ENCODE data around the gene RAB11A. TPM values are rescaled to one million over a fixed set of nuclear protein-coding genes. Genes with fewer than 3 reads are reported as not detected.

RAB11A gene
- polyA plus RNA-seq, 1 of the 3 experiments (the other 2 are of a cell fraction) = 352 TPM

GRCh38 chr15:65907661-65908060 is 38.4 kb downstream of the RAB11A start:
- no peak for TF ChIP-seq PBX3 (IDR thresholded peaks at IDR 0.05)
- no peak overlapping the region for H3K27ac ChIP-seq (ENCODE audit: low read depth in 2 of 2, low read length in 1 of 2)
- no peaks in the 10 kb centered on the region; a peak in 1 of 4 replicates for H3K4me1 ChIP-seq (ENCODE audit: control insufficient read depth in 1 of 2, insufficient read depth in 2 of 2, low read depth in 1 of 2, low read length in 1 of 2)
- H3K36me3 ChIP-seq (replicated peaks in 1 of 2; ENCODE audit: control insufficient read depth in 1 of 2, insufficient read depth in 2 of 2, low read length in 1 of 2) = peaks cover 13 to 54% of the 10 kb centered on the region in 2 experiments
- H3K9me3 ChIP-seq = no peaks in the 10 kb centered on the region
- H3K4me2 ChIP-seq = no peak overlapping the region
- POLR2A ChIA-PET = no interaction called here
- no peaks in the 10 kb centered on the region for H3K9me2 ChIP-seq
- no peaks in the 10 kb centered on the region for H3K79me2 ChIP-seq (ENCODE audit: insufficient read depth)
- no peak for DNase-seq
- H3K27me3 ChIP-seq (ENCODE audit: insufficient read depth) = no peaks in the 10 kb centered on the region
- 96% methylated on average over 3 of the region's 3 CpGs for WGBS (ENCODE audit: low lambda C conversion rate)
- no peaks in the 10 kb centered on the region for H4K20me1 ChIP-seq (ENCODE audit: insufficient read depth)
- H3K9ac ChIP-seq = no peak overlapping the region
- CTCF ChIA-PET = no interaction called here
- H3K4me3 ChIP-seq (ENCODE audit: low read depth in 2 of 2, low read length in 1 of 2) = no peak overlapping the region
- no peak overlapping the region for H2AFZ ChIP-seq (ENCODE audit: low read depth)
- H3F3A ChIP-seq (replicated peaks; ENCODE audit: insufficient read depth) = no peaks in the 10 kb centered on the region

GRCh38 chr15:65908876-65909275 is 39.6 kb downstream of the RAB11A start:
- no peaks in the 10 kb centered on the region for H3K9me2 ChIP-seq
- CTCF ChIA-PET = no interaction called here
- 97% methylated on average over 4 of the region's 4 CpGs for WGBS (ENCODE audit: low lambda C conversion rate)
- no peak overlapping the region for H2AFZ ChIP-seq (ENCODE audit: low read depth)
- TF ChIP-seq, protein P1, sequence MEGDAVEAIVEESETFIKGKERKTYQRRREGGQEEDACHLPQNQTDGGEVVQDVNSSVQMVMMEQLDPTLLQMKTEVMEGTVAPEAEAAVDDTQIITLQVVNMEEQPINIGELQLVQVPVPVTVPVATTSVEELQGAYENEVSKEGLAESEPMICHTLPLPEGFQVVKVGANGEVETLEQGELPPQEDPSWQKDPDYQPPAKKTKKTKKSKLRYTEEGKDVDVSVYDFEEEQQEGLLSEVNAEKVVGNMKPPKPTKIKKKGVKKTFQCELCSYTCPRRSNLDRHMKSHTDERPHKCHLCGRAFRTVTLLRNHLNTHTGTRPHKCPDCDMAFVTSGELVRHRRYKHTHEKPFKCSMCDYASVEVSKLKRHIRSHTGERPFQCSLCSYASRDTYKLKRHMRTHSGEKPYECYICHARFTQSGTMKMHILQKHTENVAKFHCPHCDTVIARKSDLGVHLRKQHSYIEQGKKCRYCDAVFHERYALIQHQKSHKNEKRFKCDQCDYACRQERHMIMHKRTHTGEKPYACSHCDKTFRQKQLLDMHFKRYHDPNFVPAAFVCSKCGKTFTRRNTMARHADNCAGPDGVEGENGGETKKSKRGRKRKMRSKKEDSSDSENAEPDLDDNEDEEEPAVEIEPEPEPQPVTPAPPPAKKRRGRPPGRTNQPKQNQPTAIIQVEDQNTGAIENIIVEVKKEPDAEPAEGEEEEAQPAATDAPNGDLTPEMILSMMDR (IDR thresholded peaks at IDR 0.05) = no peak
- TF ChIP-seq, protein P2, sequence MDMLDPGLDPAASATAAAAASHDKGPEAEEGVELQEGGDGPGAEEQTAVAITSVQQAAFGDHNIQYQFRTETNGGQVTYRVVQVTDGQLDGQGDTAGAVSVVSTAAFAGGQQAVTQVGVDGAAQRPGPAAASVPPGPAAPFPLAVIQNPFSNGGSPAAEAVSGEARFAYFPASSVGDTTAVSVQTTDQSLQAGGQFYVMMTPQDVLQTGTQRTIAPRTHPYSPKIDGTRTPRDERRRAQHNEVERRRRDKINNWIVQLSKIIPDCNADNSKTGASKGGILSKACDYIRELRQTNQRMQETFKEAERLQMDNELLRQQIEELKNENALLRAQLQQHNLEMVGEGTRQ (IDR thresholded peaks at IDR 0.05; ENCODE audit: borderline replicate concordance, low read depth, low read length) = no peak
- TF ChIP-seq CHD2 (IDR thresholded peaks at IDR 0.05; ENCODE audit: low read length, partially characterized antibody) (no peak), GABPA (IDR thresholded peaks at IDR 0.05; ENCODE audit: low read depth) (no peak), PBX3 (IDR thresholded peaks at IDR 0.05) (no peak), TAF1 (IDR thresholded peaks at IDR 0.05; ENCODE audit: borderline replicate concordance, low read depth, low read length) (no peak), MEF2A (IDR thresholded peaks at IDR 0.05; ENCODE audit: borderline replicate concordance, low read depth) (no peak), RCOR1 (IDR thresholded peaks at IDR 0.05; ENCODE audit: low read length) (no peak)
- TF ChIP-seq, protein P3, sequence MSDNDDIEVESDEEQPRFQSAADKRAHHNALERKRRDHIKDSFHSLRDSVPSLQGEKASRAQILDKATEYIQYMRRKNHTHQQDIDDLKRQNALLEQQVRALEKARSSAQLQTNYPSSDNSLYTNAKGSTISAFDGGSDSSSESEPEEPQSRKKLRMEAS (IDR thresholded peaks at IDR 0.05; ENCODE audit: low read depth) = no peak
- H4K20me1 ChIP-seq (ENCODE audit: insufficient read depth) = no peaks in the 10 kb centered on the region
- H3K9ac ChIP-seq = no peak overlapping the region
- DNase-seq = no peak
- H3K36me3 ChIP-seq (replicated peaks in 1 of 2; ENCODE audit: control insufficient read depth in 1 of 2, insufficient read depth in 2 of 2, low read length in 1 of 2) = peaks cover 9 to 47% of the 10 kb centered on the region in 2 experiments
- H3K27ac ChIP-seq (ENCODE audit: low read depth in 2 of 2, low read length in 1 of 2) = no peak overlapping the region
- H3K27me3 ChIP-seq (ENCODE audit: insufficient read depth) = no peaks in the 10 kb centered on the region
- H3K9me3 ChIP-seq = no peaks in the 10 kb centered on the region
- no peaks in the 10 kb centered on the region for H3K4me1 ChIP-seq (ENCODE audit: control insufficient read depth in 1 of 2, insufficient read depth in 2 of 2, low read depth in 1 of 2, low read length in 1 of 2)
- H3F3A ChIP-seq (replicated peaks; ENCODE audit: insufficient read depth) = no peaks in the 10 kb centered on the region
- no peak overlapping the region for H3K4me3 ChIP-seq (ENCODE audit: low read depth in 2 of 2, low read length in 1 of 2)
- POLR2A ChIA-PET = no interaction called here
- no peak overlapping the region for H3K4me2 ChIP-seq
- H3K79me2 ChIP-seq (ENCODE audit: insufficient read depth) = no peaks in the 10 kb centered on the region
